ENCODE data around the gene CCR3.

The CCR3 gene

DNA sequence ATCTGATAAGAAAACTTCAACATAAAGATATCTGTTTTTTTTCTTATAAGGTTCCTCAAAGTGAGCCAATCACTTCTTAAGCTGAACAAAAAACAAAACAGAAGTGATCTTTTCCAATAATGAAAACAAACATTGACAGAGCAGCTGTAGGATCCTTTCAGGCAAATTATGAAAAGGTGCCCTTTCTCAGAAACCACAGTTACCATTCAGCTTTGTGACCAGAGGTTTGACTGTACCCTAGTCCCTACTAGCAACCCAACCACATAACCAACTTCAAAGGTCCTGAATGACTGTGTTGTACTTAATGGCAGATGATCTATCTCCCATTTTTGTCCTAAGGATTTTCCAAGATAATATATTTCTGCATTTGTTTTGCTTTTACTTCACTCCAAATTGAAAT, 72.3 kb downstream of the CCR3 start:
- DNase-seq (ENCODE audit: low read depth), result peak; percentile 55
- TF ChIP-seq, protein P1, sequence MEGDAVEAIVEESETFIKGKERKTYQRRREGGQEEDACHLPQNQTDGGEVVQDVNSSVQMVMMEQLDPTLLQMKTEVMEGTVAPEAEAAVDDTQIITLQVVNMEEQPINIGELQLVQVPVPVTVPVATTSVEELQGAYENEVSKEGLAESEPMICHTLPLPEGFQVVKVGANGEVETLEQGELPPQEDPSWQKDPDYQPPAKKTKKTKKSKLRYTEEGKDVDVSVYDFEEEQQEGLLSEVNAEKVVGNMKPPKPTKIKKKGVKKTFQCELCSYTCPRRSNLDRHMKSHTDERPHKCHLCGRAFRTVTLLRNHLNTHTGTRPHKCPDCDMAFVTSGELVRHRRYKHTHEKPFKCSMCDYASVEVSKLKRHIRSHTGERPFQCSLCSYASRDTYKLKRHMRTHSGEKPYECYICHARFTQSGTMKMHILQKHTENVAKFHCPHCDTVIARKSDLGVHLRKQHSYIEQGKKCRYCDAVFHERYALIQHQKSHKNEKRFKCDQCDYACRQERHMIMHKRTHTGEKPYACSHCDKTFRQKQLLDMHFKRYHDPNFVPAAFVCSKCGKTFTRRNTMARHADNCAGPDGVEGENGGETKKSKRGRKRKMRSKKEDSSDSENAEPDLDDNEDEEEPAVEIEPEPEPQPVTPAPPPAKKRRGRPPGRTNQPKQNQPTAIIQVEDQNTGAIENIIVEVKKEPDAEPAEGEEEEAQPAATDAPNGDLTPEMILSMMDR (IDR thresholded peaks at IDR 0.05; ENCODE audit: insufficient read depth, low read depth, low read length, missing control alignments), result no peak
- H3K4me3 ChIP-seq (ENCODE audit: low read depth, low read length), result no peak overlapping the region

GRCh38 chr3:46316206-46316605, 73.9 kb downstream of the CCR3 start:
- H3K4me3 ChIP-seq (ENCODE audit: low read depth, low read length), result no peak overlapping the region
- TF ChIP-seq, protein P1 (IDR thresholded peaks at IDR 0.05; ENCODE audit: insufficient read depth, low read depth, low read length, missing control alignments), result no peak
- DNase-seq (ENCODE audit: low read depth), result no peak

Measured in GM12865 (cell line).